ENCODE data around the gene SHISA2.

The SHISA2 gene

GRCh38 chr13:26053418-26053980 lies 1.7 kb upstream of the SHISA2 start:
- no peaks in the 10 kb centered on the region for H3F3A ChIP-seq (ENCODE audit: insufficient read depth)
- no peak overlapping the region for H3K4me2 ChIP-seq (ENCODE audit: low read depth, low read length, poor library complexity, severe bottlenecking)
- H3K9me2 ChIP-seq (replicated peaks; ENCODE audit: insufficient read depth, low read length), result no peaks in the 10 kb centered on the region
- no peak overlapping the region for H3K9ac ChIP-seq (ENCODE audit: low read length)
- H2AFZ ChIP-seq (ENCODE audit: low read depth, low read length, severe bottlenecking), result no peak overlapping the region
- no peaks in the 10 kb centered on the region for H4K20me1 ChIP-seq (ENCODE audit: low read depth, low read length)
- H3K4me3 ChIP-seq (ENCODE audit: insufficient read depth, low read length, poor library complexity, severe bottlenecking), result no peak overlapping the region
- H3K36me3 ChIP-seq (ENCODE audit: low read length), result no peaks in the 10 kb centered on the region
- no peak overlapping the region for H3K27ac ChIP-seq (ENCODE audit: low read depth, low read length)
- H3K79me2 ChIP-seq (ENCODE audit: insufficient read depth, low read length), result no peaks in the 10 kb centered on the region
- TF ChIP-seq CTCF (IDR thresholded peaks at IDR 0.05; ENCODE audit: insufficient read depth, low read length, poor library complexity, severe bottlenecking), result no peak
- no peak for TF ChIP-seq EZH2phosphoT487 (conservative IDR thresholded peaks at IDR 0.05; ENCODE audit: low read length)
- no peaks in the 10 kb centered on the region for H3K27me3 ChIP-seq (ENCODE audit: low read length)
- no peaks in the 10 kb centered on the region for H3K9me3 ChIP-seq (ENCODE audit: insufficient read depth, low read length)

GRCh38 chr13:26052337-26052736 lies 521 bp upstream of the SHISA2 start:
- H3K36me3 ChIP-seq (ENCODE audit: low read length), result no peaks in the 10 kb centered on the region
- H3K9me2 ChIP-seq (replicated peaks; ENCODE audit: insufficient read depth, low read length), result no peaks in the 10 kb centered on the region
- H3K4me2 ChIP-seq (ENCODE audit: low read depth, low read length, poor library complexity, severe bottlenecking), result no peak overlapping the region
- no peak overlapping the region for H3K9ac ChIP-seq (ENCODE audit: low read length)
- no peak overlapping the region for H2AFZ ChIP-seq (ENCODE audit: low read depth, low read length, severe bottlenecking)
- no peaks in the 10 kb centered on the region for H3K79me2 ChIP-seq (ENCODE audit: insufficient read depth, low read length)
- H4K20me1 ChIP-seq (ENCODE audit: low read depth, low read length), result no peaks in the 10 kb centered on the region
- TF ChIP-seq EZH2phosphoT487 (conservative IDR thresholded peaks at IDR 0.05; ENCODE audit: low read length), result no peak
- no peak for TF ChIP-seq CTCF (IDR thresholded peaks at IDR 0.05; ENCODE audit: insufficient read depth, low read length, poor library complexity, severe bottlenecking)
- no peaks in the 10 kb centered on the region for H3F3A ChIP-seq (ENCODE audit: insufficient read depth)
- H3K9me3 ChIP-seq (ENCODE audit: insufficient read depth, low read length), result no peaks in the 10 kb centered on the region
- H3K27me3 ChIP-seq (ENCODE audit: low read length), result no peaks in the 10 kb centered on the region
- H3K27ac ChIP-seq (ENCODE audit: low read depth, low read length), result no peak overlapping the region
- no peak overlapping the region for H3K4me3 ChIP-seq (ENCODE audit: insufficient read depth, low read length, poor library complexity, severe bottlenecking)

- Histone ChIP-seq H3K9me2 (replicated peaks; ENCODE audit: insufficient read depth, low read length) (no peaks in the 10 kb centered on the region), H3K27me3 (ENCODE audit: low read length) (no peaks in the 10 kb centered on the region), H3K4me3 (ENCODE audit: insufficient read depth, low read length, poor library complexity, severe bottlenecking) (no peak overlapping the region), H3K9ac (ENCODE audit: low read length) (no peak overlapping the region), H3K27ac (ENCODE audit: low read depth, low read length) (no peak overlapping the region), H4K20me1 (ENCODE audit: low read depth, low read length) (no peaks in the 10 kb centered on the region), H3K9me3 (ENCODE audit: insufficient read depth, low read length) (no peaks in the 10 kb centered on the region), H3K79me2 (ENCODE audit: insufficient read depth, low read length) (no peaks in the 10 kb centered on the region), H3F3A (ENCODE audit: insufficient read depth) (no peaks in the 10 kb centered on the region), H3K36me3 (ENCODE audit: low read length) (no peaks in the 10 kb centered on the region), H3K4me2 (ENCODE audit: low read depth, low read length, poor library complexity, severe bottlenecking) (no peak overlapping the region), H2AFZ (ENCODE audit: low read depth, low read length, severe bottlenecking) (no peak overlapping the region)
- no peak for TF ChIP-seq EZH2phosphoT487 (conservative IDR thresholded peaks at IDR 0.05; ENCODE audit: low read length)
Measured at GRCh38 chr13:26051231-26051656, 572 bp downstream of the SHISA2 start.

GRCh38 chr13:26050568-26051230 lies 1.1 kb downstream of the SHISA2 start:
- H3K4me2 ChIP-seq (ENCODE audit: low read depth, low read length, poor library complexity, severe bottlenecking), result no peak overlapping the region
- no peak for TF ChIP-seq CTCF (IDR thresholded peaks at IDR 0.05; ENCODE audit: insufficient read depth, low read length, poor library complexity, severe bottlenecking)
- TF ChIP-seq EZH2phosphoT487 (conservative IDR thresholded peaks at IDR 0.05; ENCODE audit: low read length), result no peak
- no peak overlapping the region for H3K9ac ChIP-seq (ENCODE audit: low read length)
- H3K79me2 ChIP-seq (ENCODE audit: insufficient read depth, low read length), result no peaks in the 10 kb centered on the region
- H3F3A ChIP-seq (ENCODE audit: insufficient read depth), result no peaks in the 10 kb centered on the region
- H3K36me3 ChIP-seq (ENCODE audit: low read length), result no peaks in the 10 kb centered on the region
- no peaks in the 10 kb centered on the region for H3K27me3 ChIP-seq (ENCODE audit: low read length)
- H3K4me3 ChIP-seq (ENCODE audit: insufficient read depth, low read length, poor library complexity, severe bottlenecking), result no peak overlapping the region
- no peaks in the 10 kb centered on the region for H4K20me1 ChIP-seq (ENCODE audit: low read depth, low read length)
- H3K27ac ChIP-seq (ENCODE audit: low read depth, low read length), result no peak overlapping the region
- no peak overlapping the region for H2AFZ ChIP-seq (ENCODE audit: low read depth, low read length, severe bottlenecking)
- H3K9me2 ChIP-seq (replicated peaks; ENCODE audit: insufficient read depth, low read length), result no peaks in the 10 kb centered on the region
- no peaks in the 10 kb centered on the region for H3K9me3 ChIP-seq (ENCODE audit: insufficient read depth, low read length)

All from SU-DHL-6 (cell line).